Measurements from ENCODE around the gene MAD2L1BP. TPM values are rescaled to one million over a fixed set of nuclear protein-coding genes. Genes with fewer than 3 reads are reported as not detected.

The MAD2L1BP gene
- total RNA-seq, 1 experiment from 2014 or later = 36.6 TPM

GRCh38 chr6:43636308-43636659 lies 644 bp downstream of the MAD2L1BP start:
- peaks cover 49% of the 10 kb centered on the region for H3K79me2 ChIP-seq (ENCODE audit: insufficient read depth, low read length)

More at GRCh38 chr6:43636308-43636659, 644 bp downstream of the MAD2L1BP start:
- no peaks in the 10 kb centered on the region for H4K20me1 ChIP-seq (ENCODE audit: insufficient read depth)
- no peak overlapping the region for H2AFZ ChIP-seq (ENCODE audit: low read depth, low read length, poor library complexity, severe bottlenecking)
- peak overlapping the region; percentile 87 for H3K4me3 ChIP-seq (replicated peaks in 1 of 2; ENCODE audit: low read depth in 1 of 2, low read length in 2 of 2)
- peak overlapping the region; percentile 91 for H3K4me2 ChIP-seq (ENCODE audit: low read length)
- peaks cover 7 to 19% of the 10 kb centered on the region in 2 experiments; a peak in 3 of 4 replicates for H3K4me1 ChIP-seq (ENCODE audit: control insufficient read depth in 1 of 2, insufficient read depth in 2 of 2, low read length in 2 of 2)
- H3K9ac ChIP-seq (ENCODE audit: low read length) = peak overlapping the region; percentile 84
- intact Hi-C loops (cut with micrococcal nuclease) = no loop called here
- no peaks in the 10 kb centered on the region for H3K9me2 ChIP-seq (ENCODE audit: insufficient read depth)
- ChIA-PET CTCF (interaction anchor here (1.6 kb wide), 1 partner anchor 31 kb away, joined by 3 read pairs; no protein-coding TSS in a partner anchor), POLR2A (interaction anchor here (0.6 to 1.9 kb wide), 2 partner anchors 9 to 134 kb away, joined by 3 to 7 read pairs; partner anchors contain the start of gene VEGFA), RAD21 (ENCODE audit: low non-redundant PET in 1 of 2, low total read pairs in 2 of 2, uncharacterized antibody in 2 of 2, unreplicated experiment in 2 of 2) (no interaction called here)
- BruUV-seq (replicated peaks) = TSS peak; percentile 68
- no peaks in the 10 kb centered on the region for H3K27me3 ChIP-seq (ENCODE audit: insufficient read depth, low read length)
- ATAC-seq (peak; percentile 8; the same call in 1 of the 2 replicates), DNase-seq (ENCODE audit: low read depth, low spot score) (no peak)
- no peak for TF ChIP-seq EZH2phosphoT487 (IDR thresholded peaks at IDR 0.05; ENCODE audit: borderline replicate concordance)
- no peak for TF ChIP-seq EZH2 (IDR thresholded peaks at IDR 0.05)
- no peak for TF ChIP-seq ZBTB33 (IDR thresholded peaks at IDR 0.05; ENCODE audit: extremely low read depth, insufficient replicate concordance, low read length)
- no peak for TF ChIP-seq CEBPB (IDR thresholded peaks at IDR 0.05; ENCODE audit: low read depth)
- no peak for TF ChIP-seq REST (IDR thresholded peaks at IDR 0.05; ENCODE audit: low read depth)
- TF ChIP-seq RAD21 (IDR thresholded peaks at IDR 0.05; ENCODE audit: low read depth) = no peak
- no peak for TF ChIP-seq ATF3 (IDR thresholded peaks at IDR 0.05)
- no peak for TF ChIP-seq FOSL1 (IDR thresholded peaks at IDR 0.05; ENCODE audit: low read depth)
- no peak for TF ChIP-seq JUND (IDR thresholded peaks at IDR 0.05)
- TF ChIP-seq SIN3A (IDR thresholded peaks at IDR 0.05; ENCODE audit: low read depth) = no peak
- no peak for TF ChIP-seq MAX (IDR thresholded peaks at IDR 0.05)
- no peak for TF ChIP-seq ZNF274 (IDR thresholded peaks at IDR 0.05; ENCODE audit: low read depth, low read length)
- TF ChIP-seq YY1 (IDR thresholded peaks at IDR 0.05; ENCODE audit: extremely low read depth, insufficient replicate concordance, low read depth, low read length) = no peak
- TF ChIP-seq POLR2AphosphoS5 (IDR thresholded peaks at IDR 0.05; ENCODE audit: low read depth, low read length) = no peak
- no peak for TF ChIP-seq ZFX (IDR thresholded peaks at IDR 0.05)
- no peak for TF ChIP-seq SP1 (IDR thresholded peaks at IDR 0.05; ENCODE audit: low read depth)
- no peak for TF ChIP-seq ELF1 (IDR thresholded peaks at IDR 0.05; ENCODE audit: borderline replicate concordance, low read depth)
- peaks cover 17 to 26% of the 10 kb centered on the region in 2 experiments; a peak in 3 of 4 replicates for H3K36me3 ChIP-seq (ENCODE audit: control insufficient read depth in 1 of 2, insufficient read depth in 2 of 2, low read length in 2 of 2)
- H3K27ac ChIP-seq (ENCODE audit: low read depth, low read length) = peak overlapping the region; percentile 84
- no peaks in the 10 kb centered on the region for H3K9me3 ChIP-seq (ENCODE audit: control insufficient read depth in 1 of 2, insufficient read depth in 1 of 2, low read depth in 1 of 2, low read length in 2 of 2)
